HS-27A (cell line): ENCODE measurements around the gene AKAP13.

Experiments used
- DNase-seq: peaks from one replicate; pipeline ENCODE4 v3.0.0-alpha.2; 2012; ENCODE audit warnings: low read depth, missing footprints

The AKAP13 gene

DNA sequence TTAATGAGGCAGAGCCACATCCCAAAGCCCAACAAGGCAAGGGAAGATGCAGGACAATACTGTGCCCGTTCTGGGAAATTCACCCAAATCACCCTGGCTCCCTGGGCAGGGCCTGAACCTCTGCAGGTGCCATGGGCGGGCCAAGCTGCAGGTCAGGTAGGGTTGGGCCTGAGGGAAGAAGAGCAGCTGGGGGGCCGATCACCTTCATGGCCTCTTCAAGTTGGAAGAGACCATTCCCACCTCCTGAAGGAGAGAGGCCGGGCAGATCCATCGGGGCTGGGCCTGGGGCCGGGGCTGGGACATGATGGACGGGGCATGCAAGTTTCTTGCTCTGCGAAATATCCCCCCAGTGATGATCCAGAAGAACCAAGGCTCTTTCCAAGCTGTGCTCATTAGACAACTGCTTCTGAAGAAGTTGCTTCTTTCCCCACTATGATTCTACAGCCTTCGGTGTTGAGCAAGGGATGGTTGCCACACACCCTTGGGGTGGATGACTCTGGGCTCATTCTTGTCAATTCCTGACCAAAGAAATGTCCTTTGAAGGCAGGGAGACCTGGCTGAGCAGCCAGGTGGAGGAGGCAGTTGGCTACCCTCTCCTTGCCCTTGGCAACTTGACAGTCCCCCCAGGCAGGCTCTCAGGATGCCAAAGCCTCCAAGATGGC, 376.1 kb downstream of the AKAP13 start:
- DNase-seq = no peak

- DNase-seq = no peak
Measured at GRCh38 chr15:85757073-85757938, 376.9 kb downstream of the AKAP13 start.

GRCh38 chr15:85757939-85758654, 377.7 kb downstream of the AKAP13 start:
- DNase-seq = no peak

GRCh38 chr15:85758655-85758978, 378.2 kb downstream of the AKAP13 start:
- no peak for DNase-seq

DNA sequence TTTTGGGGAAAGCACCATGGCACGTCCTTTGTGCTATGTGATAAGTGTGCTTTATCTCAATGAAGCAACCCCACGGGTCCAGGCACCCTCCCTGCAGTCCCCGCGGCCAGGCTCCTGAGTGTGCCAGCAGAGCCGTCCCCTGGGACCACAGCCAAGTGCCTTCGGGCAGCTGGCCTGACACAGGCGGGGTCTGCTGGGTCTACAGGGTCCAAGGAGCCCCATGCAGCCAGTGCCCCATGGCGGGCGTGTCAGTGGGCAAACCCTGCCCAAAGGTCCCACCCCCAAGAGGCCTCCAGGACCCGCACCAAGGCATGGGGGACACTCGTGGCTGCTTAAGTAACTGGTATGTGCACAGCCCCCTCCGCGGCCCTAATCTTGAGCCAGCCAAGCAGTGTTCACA, 379.0 kb downstream of the AKAP13 start:
- DNase-seq = no peak

DNA sequence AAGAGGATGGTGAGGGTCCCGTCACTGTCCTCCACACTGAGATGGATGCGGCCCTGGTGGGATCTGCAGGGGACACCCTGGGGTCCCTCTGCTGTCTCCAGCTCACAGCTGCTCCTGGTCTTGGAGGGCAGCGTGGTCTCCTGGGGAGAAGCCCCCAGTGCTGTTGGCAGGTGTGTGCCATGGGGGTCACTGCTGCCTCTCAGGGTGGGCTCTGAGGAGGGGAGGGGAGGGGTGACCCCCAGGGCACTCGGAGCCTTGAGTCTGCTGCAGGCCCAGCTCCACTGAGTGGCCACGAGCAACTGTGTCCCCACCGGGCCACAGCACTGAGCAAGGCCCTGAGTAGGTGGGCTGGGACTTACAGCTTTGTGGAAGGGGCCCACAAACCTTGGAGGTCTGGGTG, 379.6 kb downstream of the AKAP13 start:
- no peak for DNase-seq

DNA sequence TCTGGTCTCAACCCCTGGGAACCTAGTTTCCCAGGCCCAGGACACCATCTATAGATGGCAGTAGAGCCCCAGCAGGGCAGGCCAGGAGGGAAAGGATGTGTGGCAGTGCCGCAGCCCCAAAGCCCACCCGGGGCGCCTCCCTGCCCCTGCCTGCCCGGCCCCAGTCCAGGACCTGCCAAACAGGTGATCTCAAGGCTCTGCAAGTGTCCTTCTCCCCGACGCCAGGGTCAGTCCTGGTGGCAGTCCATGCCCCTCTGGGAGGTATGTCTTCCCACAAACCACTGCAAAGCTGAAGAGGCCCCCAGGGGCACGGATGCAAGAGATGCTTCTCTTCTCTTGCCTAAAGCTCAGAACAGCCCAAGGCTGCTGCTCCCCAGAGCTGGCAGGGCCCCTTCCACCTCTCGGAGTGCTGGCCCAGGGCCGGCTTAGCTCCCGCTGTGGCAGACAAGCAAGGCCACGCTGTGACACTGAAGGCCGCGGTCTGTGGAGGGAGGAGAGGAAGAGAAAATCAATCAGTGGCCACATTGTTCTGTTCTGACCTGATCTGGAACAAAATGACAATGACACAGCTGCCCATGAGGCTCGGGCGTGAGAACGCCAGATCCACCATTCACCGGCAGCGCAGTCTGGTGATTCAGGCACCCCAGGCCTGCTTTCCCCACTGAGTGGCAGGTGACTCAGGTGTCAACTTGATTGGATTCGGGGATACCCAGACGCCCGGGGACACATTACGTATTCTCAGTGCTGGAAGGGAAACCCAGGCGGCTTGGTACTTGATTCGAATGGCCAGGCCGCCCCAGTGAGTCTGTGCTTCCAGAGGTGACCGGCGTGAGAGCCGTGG, 380.3 kb downstream of the AKAP13 start:
- DNase-seq = no peak

DNA sequence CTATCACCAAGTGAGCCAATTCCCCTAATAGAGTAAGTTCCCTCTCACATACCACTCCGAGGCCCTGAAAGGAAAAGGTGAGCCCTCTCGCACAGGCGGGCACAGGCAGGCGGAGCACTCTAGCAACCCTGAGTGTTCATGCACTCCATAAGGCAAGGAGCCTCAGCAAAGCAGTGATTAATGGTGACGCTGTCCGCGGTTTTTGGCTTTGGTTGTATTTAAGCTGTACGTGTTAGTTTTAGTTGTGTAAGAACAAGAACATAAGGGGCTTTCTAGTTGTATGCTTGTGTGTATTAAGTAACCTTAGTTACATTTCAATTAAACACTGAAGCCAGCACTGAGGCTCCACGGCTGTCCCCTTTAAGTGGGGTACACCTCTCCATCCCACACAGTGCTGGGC, 381.2 kb downstream of the AKAP13 start:
- no peak for DNase-seq

GRCh38 chr15:85762039-85762755, 381.8 kb downstream of the AKAP13 start:
- DNase-seq = no peak

- DNase-seq = no peak
Measured at GRCh38 chr15:85762756-85763127, 382.3 kb downstream of the AKAP13 start.

DNA sequence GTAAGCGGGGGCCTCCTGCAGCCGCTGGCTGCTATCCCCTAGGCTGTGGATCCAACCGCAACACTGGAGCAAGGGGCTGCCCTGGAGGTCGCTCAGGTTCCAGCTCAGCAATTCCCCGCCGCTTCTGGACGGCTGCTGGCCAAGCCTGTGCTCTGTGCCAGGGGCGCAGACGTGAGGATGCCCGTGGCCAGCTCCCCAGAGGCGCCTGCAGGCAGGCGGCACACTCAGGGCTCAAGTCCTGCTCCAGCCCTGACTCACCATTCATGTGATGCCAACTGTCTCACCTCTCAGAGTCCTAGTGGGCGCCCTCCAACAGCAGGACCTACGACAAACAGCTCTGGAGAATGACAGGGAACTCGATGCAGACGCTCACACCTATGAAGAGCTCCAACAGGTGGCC, 382.8 kb downstream of the AKAP13 start:
- DNase-seq = no peak

GRCh38 chr15:85763673-85764633, 383.6 kb downstream of the AKAP13 start:
- DNase-seq = no peak

- DNase-seq = no peak
Measured at GRCh38 chr15:85764649-85765277, 384.4 kb downstream of the AKAP13 start.

GRCh38 chr15:85766001-85766831, 385.8 kb downstream of the AKAP13 start:
- no peak for DNase-seq

DNA sequence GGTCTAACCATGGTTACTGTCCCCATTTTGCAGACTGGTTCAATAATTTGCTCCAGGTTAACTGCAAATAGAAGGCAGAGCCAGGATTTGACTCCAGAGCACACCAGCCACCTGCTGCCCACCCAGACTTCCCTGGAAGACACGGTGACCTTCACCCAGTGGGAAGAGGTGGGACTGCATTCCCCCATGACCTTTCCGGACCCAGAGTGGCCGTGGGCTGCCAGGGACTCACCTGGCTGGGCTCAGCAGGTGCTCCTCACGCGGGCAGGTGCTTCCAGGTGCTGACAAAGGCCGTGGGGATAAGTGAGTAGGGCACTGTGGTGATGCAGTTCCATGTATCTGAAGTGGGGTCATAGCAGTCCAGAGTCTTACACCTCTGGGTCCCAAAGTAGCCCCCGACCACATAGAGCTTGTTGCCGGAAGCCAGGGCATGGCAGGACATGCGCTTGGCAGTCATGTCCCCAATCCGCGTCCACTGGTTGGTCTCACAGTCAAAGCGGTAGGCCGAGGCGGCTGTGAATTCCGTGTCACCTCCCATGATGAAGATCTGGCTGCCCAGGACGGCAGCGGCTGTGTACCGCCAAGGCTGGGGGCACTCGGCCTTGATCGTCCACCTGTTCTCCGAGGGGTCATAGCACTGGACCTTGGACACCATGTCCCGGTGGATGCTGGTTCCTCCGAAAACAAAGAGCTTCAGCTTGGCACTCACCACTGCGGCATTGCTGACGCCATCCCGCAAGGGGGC, 387.6 kb downstream of the AKAP13 start:
- DNase-seq = no peak

DNA sequence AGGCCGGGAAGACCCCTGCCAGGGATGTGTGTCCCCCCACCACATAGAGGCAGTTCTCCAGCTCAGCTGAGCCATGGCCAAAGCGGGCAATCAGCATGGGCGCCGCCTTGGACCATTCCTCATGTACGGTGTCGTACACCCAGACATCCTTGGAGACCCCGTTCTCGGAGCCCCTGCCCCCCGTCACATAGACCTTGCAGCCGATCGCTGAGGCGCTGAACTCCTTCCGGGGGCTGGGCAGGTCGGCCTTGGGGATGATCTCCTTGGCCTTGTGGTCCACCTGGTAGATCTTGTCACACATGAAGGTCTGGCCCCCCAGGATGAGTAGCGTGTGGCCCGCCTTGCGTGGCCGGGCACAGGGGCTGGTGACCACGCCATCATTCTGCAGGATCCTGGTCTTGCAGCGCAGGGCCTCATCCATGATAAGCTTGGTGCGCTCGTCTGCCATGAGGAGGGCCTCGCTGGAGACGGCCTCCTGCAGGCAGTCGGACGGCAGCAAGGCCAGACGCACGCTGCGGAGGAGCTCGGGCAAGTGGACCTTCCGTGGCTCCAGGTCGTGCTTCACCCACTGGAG, 388.3 kb downstream of the AKAP13 start:
- no peak for DNase-seq

DNA sequence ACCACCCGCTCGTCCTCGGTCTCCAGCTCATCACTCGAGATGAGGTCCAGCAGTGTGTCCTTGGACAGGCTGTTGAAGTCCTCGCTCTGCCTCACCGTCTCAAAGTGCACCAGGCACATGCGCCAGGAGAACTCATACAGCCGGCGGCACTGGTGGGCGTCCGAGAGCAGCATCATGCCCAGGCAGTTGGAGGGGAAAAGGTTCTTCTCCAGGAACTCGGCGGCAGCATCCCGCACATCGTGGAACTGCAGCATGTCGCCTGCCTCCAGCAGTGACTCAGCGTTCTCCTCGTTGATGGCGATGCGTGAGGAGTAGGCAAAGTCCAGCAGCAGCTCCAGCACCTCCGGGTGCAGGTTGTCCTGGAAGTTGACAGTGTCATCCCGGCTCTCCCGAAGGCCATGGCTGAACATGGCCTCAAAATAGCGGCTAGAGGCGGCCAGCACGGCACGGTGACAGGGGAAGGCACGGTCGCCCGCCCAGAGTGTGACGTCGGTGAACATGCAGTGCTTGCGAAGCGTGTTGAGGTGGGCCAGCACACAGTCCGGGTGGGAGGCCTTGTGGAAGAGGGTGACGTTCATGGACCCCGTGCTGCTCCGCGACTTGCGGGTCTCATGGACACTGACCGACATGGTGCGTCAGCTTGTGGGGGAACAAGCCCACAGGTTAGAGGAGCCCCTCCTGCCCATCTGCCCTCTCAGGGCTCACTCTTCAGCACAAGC, 388.9 kb downstream of the AKAP13 start:
- DNase-seq = no peak
